ENCODE data around the gene RMDN2.
A peak's percentile ranks its signal among the peaks of the same experiment; 100 is the strongest.
"Not testable (repeated sequence)": the region's sequence is repeated elsewhere in the genome, so short reads cannot be mapped to it uniquely, and the experiment has no call there.

The RMDN2 gene

GRCh38 chr2:37937568-37937967, 12.5 kb downstream of the RMDN2 start:
- not testable (repeated sequence) for DNase-seq

- not testable (repeated sequence) for DNase-seq
Observed at GRCh38 chr2:37941267-37941666, 16.2 kb downstream of the RMDN2 start.

GRCh38 chr2:37944268-37944667, 19.2 kb downstream of the RMDN2 start:
- no peak for DNase-seq

- no peak for DNase-seq
Observed at GRCh38 chr2:37947306-37947705, 22.2 kb downstream of the RMDN2 start.

GRCh38 chr2:37962018-37962739, 37.1 kb downstream of the RMDN2 start:
- DNase-seq, result not testable (repeated sequence)

- not testable (repeated sequence) for DNase-seq
Observed at GRCh38 chr2:37962740-37963121, 37.6 kb downstream of the RMDN2 start.

GRCh38 chr2:37963901-37964300, 38.8 kb downstream of the RMDN2 start:
- DNase-seq, result not testable (repeated sequence)

- no peak for DNase-seq
Observed at GRCh38 chr2:37966326-37966725, 41.2 kb downstream of the RMDN2 start.

- no peak for DNase-seq
Observed at GRCh38 chr2:37969731-37970130, 44.6 kb downstream of the RMDN2 start.

GRCh38 chr2:37971971-37972370, 46.9 kb downstream of the RMDN2 start:
- no peak for DNase-seq

GRCh38 chr2:37973615-37974353, 48.7 kb downstream of the RMDN2 start:
- DNase-seq, result no peak

GRCh38 chr2:37975808-37976207, 50.7 kb downstream of the RMDN2 start:
- DNase-seq, result no peak

- no peak for DNase-seq
Observed at GRCh38 chr2:37976411-37976810, 51.3 kb downstream of the RMDN2 start.

- peak; percentile 24 for DNase-seq
Observed at GRCh38 chr2:37982147-37982582, 57.1 kb downstream of the RMDN2 start.

GRCh38 chr2:37982847-37983246, 57.8 kb downstream of the RMDN2 start:
- DNase-seq, result no peak

- DNase-seq, result no peak
Observed at GRCh38 chr2:37983719-37984118, 58.6 kb downstream of the RMDN2 start.

GRCh38 chr2:37984176-37984575, 59.1 kb downstream of the RMDN2 start:
- no peak for DNase-seq

- DNase-seq, result no peak
Observed at GRCh38 chr2:37984589-37984988, 59.5 kb downstream of the RMDN2 start.

- DNase-seq, result no peak
Observed at GRCh38 chr2:37985333-37985732, 60.2 kb downstream of the RMDN2 start.

GRCh38 chr2:37987098-37987775, 62.1 kb downstream of the RMDN2 start:
- DNase-seq, result no peak

GRCh38 chr2:37992601-37993000, 67.5 kb downstream of the RMDN2 start:
- no peak for DNase-seq

- no peak for DNase-seq
Observed at GRCh38 chr2:37993143-37993542, 68.1 kb downstream of the RMDN2 start.

GRCh38 chr2:37997629-37998028, 72.5 kb downstream of the RMDN2 start:
- no peak for DNase-seq
